Esophagus squamous epithelium (tissue), 4 donors: Measurements from ENCODE around the gene STING1.
"Not testable (repeated sequence)": the region's sequence is repeated elsewhere in the genome, so short reads cannot be mapped to it uniquely, and the experiment has no call there.

Experiments used
- CTCF ChIP-seq, 6 experiments: fragments of 450-650 bp in 4 of 6; fragments of 200-600 bp in 2 of 6; sonication (generic) in 2 of 6; IDR thresholded peaks; one replicate each; pipeline ENCODE4 v1.5.1; 2016 to 2019; ENCODE audit warnings: antibody characterized with exemption in 6 of 6, mild to moderate bottlenecking in 4 of 6, moderate library complexity in 4 of 6
- POLR2A ChIP-seq, 4 donors: fragments of 450-650 bp; IDR thresholded peaks; one replicate each; pipeline ENCODE4 v1.6.1; 2017; ENCODE audit warnings: antibody characterized with exemption in 4 of 4, mild to moderate bottlenecking in 4 of 4, moderate library complexity in 3 of 4

GRCh38 chr5:139440416-139440815 is 42.1 kb downstream of the STING1 start:
- not testable (repeated sequence) for TF ChIP-seq CTCF, POLR2A (IDR thresholded peaks at IDR 0.05)
